Stimulated activated memory B cell treated with anti-CD40 and anti-IgM and Interleukin-4, amounts not matched to agents 10 μg/mL and 1 μg/mL and 100 μg/mL, for 72 hours (primary cell): Measurements from ENCODE around the gene SMU1.
"Not testable (repeated sequence)": the region's sequence is repeated elsewhere in the genome, so short reads cannot be mapped to it uniquely, and the experiment has no call there.

Experiments used
- ATAC-seq: fragments of 150-1000 bp; cut with Tn5 transposase; 2 replicates; pipeline ENCODE4 v1.10.0; 2021
- H3K27ac Mint-ChIP-seq: one replicate; pipeline ENCODE4 v1.8.0; 2022; ENCODE audit warnings: mild to moderate bottlenecking, mixed read lengths
- H3K27me3 Mint-ChIP-seq: one replicate; pipeline ENCODE4 v1.8.0; 2022; ENCODE audit warnings: mixed read lengths
- H3K36me3 Mint-ChIP-seq: one replicate; pipeline ENCODE4 v1.8.0; 2022; ENCODE audit warnings: mixed read lengths
- H3K4me1 Mint-ChIP-seq: one replicate; pipeline ENCODE4 v1.8.0; 2022; ENCODE audit warnings: mixed read lengths
- H3K4me3 Mint-ChIP-seq: one replicate; pipeline ENCODE4 v1.8.0; 2022; ENCODE audit warnings: mild to moderate bottlenecking, moderate library complexity, mixed read lengths
- H3K9me3 Mint-ChIP-seq: one replicate; pipeline ENCODE4 v1.8.0; 2022; ENCODE audit warnings: mixed read lengths

The SMU1 gene

GRCh38 chr9:33019797-33020196, 56.7 kb downstream of the SMU1 start:
- H3K27ac Mint-ChIP-seq = no peak overlapping the region
- no peak overlapping the region for H3K4me3 Mint-ChIP-seq
- no peaks in the 10 kb centered on the region for H3K27me3 Mint-ChIP-seq
- no peaks in the 10 kb centered on the region for H3K9me3 Mint-ChIP-seq
- ATAC-seq = no peak
- peaks cover 16% of the 10 kb centered on the region for H3K36me3 Mint-ChIP-seq
- H3K4me1 Mint-ChIP-seq = peaks cover 38% of the 10 kb centered on the region

GRCh38 chr9:33017283-33018041, 59.0 kb downstream of the SMU1 start:
- ATAC-seq = peak; percentile 73
- H3K4me3 Mint-ChIP-seq = no peak overlapping the region
- H3K9me3 Mint-ChIP-seq = no peaks in the 10 kb centered on the region
- H3K27ac Mint-ChIP-seq = peak overlapping the region; percentile 40
- peaks cover 18% of the 10 kb centered on the region for H3K4me1 Mint-ChIP-seq
- H3K36me3 Mint-ChIP-seq = peaks cover 10% of the 10 kb centered on the region
- H3K27me3 Mint-ChIP-seq = no peaks in the 10 kb centered on the region

DNA sequence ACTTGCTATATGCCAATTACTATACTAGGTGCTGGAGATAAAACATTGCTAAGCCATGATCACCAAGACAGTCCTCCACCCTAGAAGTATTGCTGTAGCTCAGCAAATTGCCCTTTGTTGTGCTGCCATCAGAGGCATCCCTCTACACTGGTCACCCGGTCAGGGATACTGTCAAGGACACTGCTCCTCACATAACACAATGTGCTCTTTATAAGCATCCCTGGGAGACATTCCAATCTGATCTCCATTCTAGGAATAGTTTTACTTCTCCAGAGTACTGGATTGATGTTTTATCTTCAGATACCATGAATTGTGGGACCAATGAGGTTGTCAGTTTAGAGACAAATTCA, 61.8 kb downstream of the SMU1 start:
- Mint-ChIP-seq H3K36me3 (no peaks in the 10 kb centered on the region), H3K9me3 (no peaks in the 10 kb centered on the region), H3K27me3 (no peaks in the 10 kb centered on the region), H3K4me3 (no peak overlapping the region), H3K27ac (no peak overlapping the region), H3K4me1 (no peaks in the 10 kb centered on the region)
- ATAC-seq = no peak

DNA sequence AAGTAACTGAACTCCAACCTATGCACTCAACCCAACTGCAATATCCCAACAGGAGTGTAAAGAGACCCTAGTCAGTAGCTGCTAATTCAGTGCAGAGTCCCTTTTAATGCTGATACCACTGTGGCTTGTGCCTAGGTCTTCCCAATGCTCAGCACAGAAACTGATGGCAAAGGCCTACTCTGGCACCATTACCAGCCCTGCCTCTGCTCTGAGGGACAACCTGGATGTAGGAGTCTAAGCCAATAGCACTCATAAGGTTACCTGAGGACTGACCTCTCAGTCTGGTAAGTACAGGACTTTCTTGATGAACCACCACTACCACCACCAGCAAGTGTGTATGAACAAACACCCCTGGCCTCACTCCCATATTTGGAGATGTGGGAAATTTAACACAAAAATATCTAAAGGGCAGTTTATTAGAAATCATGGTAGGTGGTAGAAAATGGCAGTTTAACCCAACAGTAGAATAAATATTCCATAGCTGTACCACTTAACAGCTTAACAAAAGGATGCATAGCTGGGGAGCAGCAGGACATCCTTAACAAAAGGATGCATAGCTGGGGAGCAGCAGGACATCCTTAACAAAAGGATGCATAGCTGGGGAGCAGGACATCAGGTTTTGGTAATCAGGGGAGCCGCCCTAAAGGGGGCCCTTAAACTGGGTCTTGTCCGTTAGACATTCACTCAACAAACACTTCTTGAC, 62.4 kb downstream of the SMU1 start:
- Mint-ChIP-seq H3K4me3 (no peak overlapping the region), H3K36me3 (no peaks in the 10 kb centered on the region), H3K4me1 (no peaks in the 10 kb centered on the region), H3K27ac (no peak overlapping the region), H3K27me3 (no peaks in the 10 kb centered on the region), H3K9me3 (no peaks in the 10 kb centered on the region)
- ATAC-seq = no peak

- Mint-ChIP-seq H3K27ac (no peak overlapping the region), H3K9me3 (no peaks in the 10 kb centered on the region), H3K36me3 (no peaks in the 10 kb centered on the region), H3K4me1 (no peaks in the 10 kb centered on the region), H3K4me3 (no peak overlapping the region), H3K27me3 (no peaks in the 10 kb centered on the region)
- no peak for ATAC-seq
These were observed 64.0 kb downstream of the SMU1 start for GRCh38 chr9:33012328-33013069.

GRCh38 chr9:33011831-33012230, 64.6 kb downstream of the SMU1 start:
- no peak overlapping the region for H3K4me3 Mint-ChIP-seq
- no peak for ATAC-seq
- H3K36me3 Mint-ChIP-seq = no peaks in the 10 kb centered on the region
- no peak overlapping the region for H3K27ac Mint-ChIP-seq
- H3K4me1 Mint-ChIP-seq = no peaks in the 10 kb centered on the region
- no peaks in the 10 kb centered on the region for H3K9me3 Mint-ChIP-seq
- H3K27me3 Mint-ChIP-seq = no peaks in the 10 kb centered on the region

DNA sequence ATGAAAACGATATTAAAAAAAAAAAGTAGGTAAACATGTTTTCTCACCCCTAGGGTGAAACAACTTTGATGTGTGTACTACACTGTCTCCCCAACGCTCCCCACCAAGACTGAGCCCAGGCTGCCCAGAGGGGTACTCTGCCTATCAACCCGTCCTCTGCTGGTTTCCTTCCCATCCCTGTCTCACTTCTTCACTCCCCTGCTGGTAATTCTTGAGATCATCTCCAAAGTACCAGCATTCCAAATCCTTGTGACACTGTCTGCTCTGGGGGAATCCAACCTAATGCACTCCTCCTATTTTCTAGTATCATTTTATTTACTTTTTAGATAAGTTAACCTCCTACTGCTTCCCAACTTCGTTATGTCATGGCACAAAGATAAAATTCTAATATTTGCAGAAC, 68.7 kb downstream of the SMU1 start:
- ATAC-seq = no peak
- Mint-ChIP-seq H3K27ac (no peak overlapping the region), H3K4me1 (peaks cover under 1% of the 10 kb centered on the region), H3K36me3 (no peaks in the 10 kb centered on the region), H3K4me3 (no peak overlapping the region), H3K27me3 (no peaks in the 10 kb centered on the region), H3K9me3 (no peaks in the 10 kb centered on the region)

- peaks cover 12% of the 10 kb centered on the region for H3K4me1 Mint-ChIP-seq
- not testable (repeated sequence) for H3K9me3 Mint-ChIP-seq, ATAC-seq, H3K4me3 Mint-ChIP-seq, H3K36me3 Mint-ChIP-seq, H3K27ac Mint-ChIP-seq, H3K27me3 Mint-ChIP-seq
These were observed 71.1 kb downstream of the SMU1 start for GRCh38 chr9:33005335-33005734.

DNA sequence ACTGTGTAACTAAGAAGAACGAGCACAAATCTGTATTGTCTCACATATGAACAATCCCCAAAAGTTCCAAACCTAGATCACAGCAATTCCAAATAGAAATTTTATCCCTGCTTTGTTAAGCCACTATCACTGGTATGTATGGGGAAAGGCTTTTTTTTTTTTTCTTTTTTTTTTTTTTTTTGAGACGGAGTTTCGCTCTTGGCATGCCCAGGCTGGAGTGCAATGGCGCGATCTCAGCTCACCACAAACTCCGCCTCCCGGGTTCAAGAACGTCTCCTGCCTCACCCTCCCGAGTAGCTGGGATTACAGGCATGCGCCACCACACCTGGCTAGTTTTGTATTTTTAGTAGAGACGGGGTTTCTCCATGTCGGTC, 75.8 kb downstream of the SMU1 start:
- Mint-ChIP-seq H3K36me3 (peaks cover 38% of the 10 kb centered on the region), H3K4me1 (peaks cover 34% of the 10 kb centered on the region), H3K4me3 (peak overlapping the region; percentile 94), H3K27ac (peak overlapping the region; percentile 93)
- not testable (repeated sequence) for H3K9me3 Mint-ChIP-seq, ATAC-seq, H3K27me3 Mint-ChIP-seq

DNA sequence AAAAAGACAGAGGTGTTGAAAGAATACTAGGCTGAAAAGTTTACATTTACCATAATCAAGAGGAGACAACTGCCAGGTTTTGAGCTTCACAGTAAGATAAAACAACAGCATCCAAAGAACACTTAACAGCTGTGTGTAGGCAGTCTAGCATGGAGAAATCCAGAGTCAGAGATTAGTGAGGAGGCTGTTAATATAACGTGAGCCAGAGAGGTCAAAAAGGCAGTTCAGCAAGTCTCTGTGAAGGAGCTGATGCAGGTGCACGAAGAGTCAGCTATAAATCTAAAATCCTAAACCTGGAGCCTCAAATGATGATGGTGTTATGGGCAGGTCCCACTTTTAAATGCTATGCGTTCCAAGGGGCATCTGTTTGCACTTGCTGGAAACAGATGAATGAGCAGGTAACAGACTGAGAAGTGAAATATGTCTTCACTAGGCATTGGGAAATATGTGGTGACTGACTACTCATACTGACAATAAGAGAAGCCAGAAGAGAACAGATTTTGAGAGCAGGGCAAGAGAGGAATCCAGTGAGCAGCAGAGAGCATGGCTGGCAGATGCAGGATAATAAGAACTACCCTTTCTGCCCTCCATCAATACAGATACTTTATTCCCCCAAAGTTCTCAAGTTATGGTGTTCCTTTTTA, 83.8 kb downstream of the SMU1 start:
- Mint-ChIP-seq H3K27me3 (no peaks in the 10 kb centered on the region), H3K27ac (no peak overlapping the region), H3K4me1 (peaks cover 17% of the 10 kb centered on the region), H3K9me3 (no peaks in the 10 kb centered on the region), H3K4me3 (no peak overlapping the region), H3K36me3 (peaks cover 56% of the 10 kb centered on the region)
- no peak for ATAC-seq

DNA sequence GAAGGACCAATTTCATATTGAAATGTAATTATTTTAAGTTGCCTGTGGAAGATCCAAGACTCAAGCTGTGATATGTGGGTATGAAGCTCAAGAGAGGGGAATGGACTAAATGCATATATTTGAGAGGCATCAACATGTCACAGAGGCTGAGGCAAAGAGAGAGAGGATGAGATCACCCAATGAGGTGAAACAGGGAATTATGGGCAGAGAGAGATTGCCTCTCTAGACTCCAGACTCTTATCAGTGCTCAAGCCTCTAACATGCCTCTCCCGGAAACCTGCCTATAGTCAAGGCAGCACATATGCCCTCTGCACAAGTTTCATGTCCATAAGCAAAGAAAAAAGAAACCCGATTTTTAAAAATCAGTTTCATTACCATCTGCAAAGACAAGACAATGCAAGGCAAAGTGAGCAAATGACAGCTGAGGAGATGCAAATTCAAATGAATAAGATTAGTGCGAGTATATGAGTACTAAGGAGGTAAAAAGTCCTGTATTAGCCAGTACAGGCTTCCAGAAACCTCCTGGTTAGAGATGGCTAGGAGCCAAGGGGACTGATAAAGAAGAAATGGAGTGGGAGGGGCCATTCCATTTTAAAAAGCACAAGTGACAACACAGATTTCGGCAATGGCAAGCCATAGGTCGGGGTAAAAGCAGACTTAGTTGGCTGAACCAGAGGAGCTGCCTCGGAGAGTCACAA, 84.4 kb downstream of the SMU1 start:
- no peak overlapping the region for H3K27ac Mint-ChIP-seq
- no peak overlapping the region for H3K4me3 Mint-ChIP-seq
- ATAC-seq = no peak
- no peaks in the 10 kb centered on the region for H3K9me3 Mint-ChIP-seq
- peaks cover 11% of the 10 kb centered on the region for H3K4me1 Mint-ChIP-seq
- H3K36me3 Mint-ChIP-seq = peaks cover 56% of the 10 kb centered on the region
- H3K27me3 Mint-ChIP-seq = no peaks in the 10 kb centered on the region
